ENCODE results near the gene CMBL.
"Not testable (repeated sequence)": the region's sequence is repeated elsewhere in the genome, so short reads cannot be mapped to it uniquely, and the experiment has no call there.

Gene CMBL

GRCh38 chr5:10310066-10310779 lies 2.5 kb upstream of the CMBL start:
- no peak for DNase-seq

- DNase-seq = no peak
Measured at GRCh38 chr5:10308844-10309243, 1.1 kb upstream of the CMBL start.

- DNase-seq = no peak
Measured at GRCh38 chr5:10306806-10307205, 896 bp downstream of the CMBL start.

- DNase-seq = no peak
Measured at GRCh38 chr5:10306114-10306513, 1.6 kb downstream of the CMBL start.

- no peak for DNase-seq
Measured at GRCh38 chr5:10304932-10305331, 2.8 kb downstream of the CMBL start.

- DNase-seq = no peak
Measured at GRCh38 chr5:10303699-10304170, 4.0 kb downstream of the CMBL start.

GRCh38 chr5:10303201-10303600 lies 4.5 kb downstream of the CMBL start:
- no peak for DNase-seq

- peak; percentile 58 for DNase-seq
Measured at GRCh38 chr5:10301842-10302610, 5.7 kb downstream of the CMBL start.

GRCh38 chr5:10301266-10301665 lies 6.4 kb downstream of the CMBL start:
- DNase-seq = peak; percentile 79

- DNase-seq = no peak
Measured at GRCh38 chr5:10300246-10300645, 7.5 kb downstream of the CMBL start.

GRCh38 chr5:10297646-10298204 lies 10.0 kb downstream of the CMBL start:
- no peak for DNase-seq

GRCh38 chr5:10295619-10296326 lies 11.9 kb downstream of the CMBL start:
- no peak for DNase-seq

- no peak for DNase-seq
Measured at GRCh38 chr5:10293907-10294662, 13.6 kb downstream of the CMBL start.

- DNase-seq = no peak
Measured at GRCh38 chr5:10291692-10292339, 15.9 kb downstream of the CMBL start.

- DNase-seq = no peak
Measured at GRCh38 chr5:10290438-10290837, 17.3 kb downstream of the CMBL start.

- DNase-seq = no peak
Measured at GRCh38 chr5:10289991-10290390, 17.7 kb downstream of the CMBL start.

GRCh38 chr5:10289353-10289752 lies 18.3 kb downstream of the CMBL start:
- DNase-seq = peak; percentile 60

GRCh38 chr5:10288592-10289219 lies 19.0 kb downstream of the CMBL start:
- DNase-seq = peak; percentile 97

- no peak for DNase-seq
Measured at GRCh38 chr5:10286862-10287227, 20.9 kb downstream of the CMBL start.

GRCh38 chr5:10286162-10286861 lies 21.4 kb downstream of the CMBL start:
- DNase-seq = no peak

- not testable (repeated sequence) for DNase-seq
Measured at GRCh38 chr5:10285362-10285761, 22.3 kb downstream of the CMBL start.

Measured in NCI-H1105 (cell line).